ELR (cell line): Measurements from ENCODE around the gene CLK3.
"Not testable (repeated sequence)": the region's sequence is repeated elsewhere in the genome, so short reads cannot be mapped to it uniquely, and the experiment has no call there.

Experiments
- DNase-seq: peaks from one replicate; pipeline ENCODE4 v3.0.0-alpha.2; 2015; ENCODE audit warnings: low read depth

CLK3 gene

DNA sequence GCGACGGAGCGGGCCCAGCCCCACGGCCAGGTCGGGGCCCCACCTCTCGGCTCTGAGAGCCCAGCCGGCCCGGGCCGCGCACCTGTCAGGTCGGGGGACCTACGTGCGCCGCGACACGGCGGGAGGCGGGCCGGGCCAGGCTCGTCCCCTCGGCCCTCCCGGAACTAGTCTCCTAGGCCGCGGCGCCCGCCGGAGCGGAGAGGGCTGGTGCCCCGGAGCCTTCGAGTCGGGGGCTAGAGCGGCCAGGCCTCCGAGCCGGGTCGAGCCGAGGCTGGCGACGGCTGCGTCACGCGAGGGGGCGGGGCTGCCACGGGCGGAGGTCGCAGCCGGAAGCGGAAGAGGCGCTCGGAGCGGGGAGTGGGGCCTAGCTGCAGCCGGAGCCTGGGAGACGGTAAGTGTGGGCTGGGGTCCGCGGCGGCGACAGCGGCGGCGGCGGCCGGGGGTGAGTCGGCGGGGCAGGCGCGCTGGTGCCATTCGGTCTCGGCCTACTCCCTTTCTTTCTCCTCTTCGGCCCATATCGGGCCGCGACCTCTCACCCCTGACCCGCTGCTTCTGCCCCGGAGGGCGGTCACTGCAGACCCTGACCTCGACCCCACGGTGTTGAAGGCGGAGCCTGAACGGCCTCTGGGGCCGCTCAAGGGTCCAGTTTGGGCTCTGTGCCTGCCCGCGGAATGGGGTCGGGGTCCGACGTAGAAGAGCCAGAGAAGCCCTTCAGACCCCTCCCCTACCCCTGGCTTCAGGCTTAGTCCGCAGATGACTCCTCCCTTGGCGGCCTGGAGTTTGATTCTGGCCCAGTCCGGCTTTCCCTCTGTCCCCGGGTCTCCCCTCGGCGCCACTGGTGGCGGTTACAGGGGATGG, at the start of gene CLK3:
TSS of gene CLK3 (plus strand) at position 329 of the 858 bp plus-strand sequence. CDS start 3,361 bp downstream, outside the sequence.
- DNase-seq = peak; percentile 92

DNA sequence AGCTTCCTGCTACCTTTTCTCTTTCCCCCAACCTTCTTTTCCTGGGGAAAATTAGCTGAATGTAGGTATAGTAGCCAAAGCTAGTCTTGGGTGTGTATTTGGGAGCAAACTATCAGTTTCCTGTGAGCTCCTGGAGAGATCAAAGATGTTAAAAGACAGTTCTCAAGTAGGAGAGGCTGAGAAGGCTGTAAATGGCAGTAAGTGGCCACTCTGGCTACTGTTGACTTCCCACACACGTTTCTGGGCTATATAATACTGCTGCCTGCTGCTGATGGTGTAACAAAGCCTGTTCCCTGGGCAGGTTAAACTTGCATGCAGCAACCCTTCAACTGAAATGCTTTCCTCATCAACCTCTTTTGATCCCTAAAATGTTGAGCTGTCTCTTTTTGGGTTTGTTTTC, 47.0 kb upstream of the CLK3 start:
- no peak for DNase-seq

DNA sequence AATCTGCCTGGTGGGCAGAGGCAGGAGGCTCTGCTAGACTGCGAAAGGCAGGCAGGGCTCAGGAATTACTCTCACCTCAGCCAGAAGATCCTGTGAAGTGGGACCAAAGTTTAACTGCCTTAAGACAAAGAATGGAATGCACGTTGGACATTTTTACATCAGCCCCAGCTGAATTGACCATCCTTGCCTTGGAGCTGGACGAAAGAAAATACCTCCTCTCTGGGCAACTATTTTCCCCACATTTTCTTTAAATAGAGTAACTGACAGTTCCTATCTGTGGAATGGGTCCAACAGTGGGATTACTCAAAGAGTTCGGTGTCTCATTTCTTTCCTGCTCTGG, 45.9 kb upstream of the CLK3 start:
- DNase-seq = no peak

GRCh38 chr15:74571191-74571590, 44.4 kb upstream of the CLK3 start:
- no peak for DNase-seq

GRCh38 chr15:74573987-74574386, 41.6 kb upstream of the CLK3 start:
- DNase-seq = peak; percentile 71

DNA sequence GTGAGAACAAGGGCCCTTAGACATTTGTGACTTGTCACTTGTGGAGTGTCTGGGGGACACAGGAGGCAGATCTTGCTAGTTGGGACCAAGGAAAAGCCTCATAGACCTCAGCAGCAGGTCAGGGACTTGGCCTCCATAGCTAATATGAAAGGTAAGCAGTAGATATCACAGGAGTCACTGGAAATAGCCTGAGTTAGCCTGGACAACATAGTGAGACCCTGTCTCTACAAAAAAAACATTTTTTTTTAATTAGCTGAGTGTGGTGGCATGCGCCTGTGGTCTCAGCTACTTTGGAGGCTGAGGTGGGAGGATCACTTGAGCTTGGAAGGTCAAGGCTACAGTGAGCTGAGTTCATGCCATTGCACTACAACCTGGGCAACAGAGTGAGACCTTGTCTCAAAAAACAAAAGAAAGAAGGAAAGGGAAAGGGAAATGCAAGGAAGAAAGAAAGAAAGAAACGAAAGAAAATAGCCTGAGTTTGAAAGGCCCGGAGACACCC, 37.1 kb upstream of the CLK3 start:
- no peak for DNase-seq

GRCh38 chr15:74579001-74579400, 36.6 kb upstream of the CLK3 start:
- no peak for DNase-seq

DNA sequence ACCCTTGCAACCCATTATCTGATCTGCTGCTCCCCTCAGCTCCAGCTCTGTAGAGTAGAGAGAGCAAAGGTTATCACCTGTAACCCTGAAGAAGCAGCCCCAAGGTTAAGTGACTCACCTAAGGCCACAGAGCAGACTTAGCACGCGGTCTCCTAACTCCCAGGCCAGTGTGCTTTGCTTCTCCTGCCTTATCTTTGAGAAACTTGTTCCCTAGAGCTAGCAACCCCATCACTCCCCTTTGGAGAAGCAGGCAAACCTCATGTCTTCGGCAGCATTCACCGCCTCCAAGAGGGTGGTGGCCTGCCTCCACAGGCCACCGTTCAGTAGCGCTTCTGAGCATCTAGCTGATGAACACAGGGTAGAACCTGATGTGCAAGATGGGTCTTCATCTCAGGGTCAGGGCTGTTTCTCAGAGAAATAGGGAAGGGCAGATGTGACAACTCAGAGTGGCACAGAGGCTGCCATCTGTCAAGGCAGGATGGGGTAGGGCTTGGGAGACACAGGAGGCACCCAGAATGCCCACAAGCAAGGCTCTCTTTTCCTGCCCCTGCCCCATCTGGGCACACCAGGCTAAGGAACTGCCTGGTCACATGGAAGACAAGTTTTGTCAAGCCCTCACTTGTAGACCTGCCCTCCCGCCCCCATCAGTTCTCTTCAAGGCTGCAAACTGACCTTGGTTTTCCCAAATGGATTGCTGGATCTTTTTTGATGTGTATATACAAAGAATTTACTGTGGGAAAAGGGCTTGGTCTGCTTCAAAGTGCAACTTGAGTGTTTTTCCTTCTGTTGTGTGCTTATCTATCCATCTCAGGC, 34.9 kb upstream of the CLK3 start:
- DNase-seq = no peak

DNA sequence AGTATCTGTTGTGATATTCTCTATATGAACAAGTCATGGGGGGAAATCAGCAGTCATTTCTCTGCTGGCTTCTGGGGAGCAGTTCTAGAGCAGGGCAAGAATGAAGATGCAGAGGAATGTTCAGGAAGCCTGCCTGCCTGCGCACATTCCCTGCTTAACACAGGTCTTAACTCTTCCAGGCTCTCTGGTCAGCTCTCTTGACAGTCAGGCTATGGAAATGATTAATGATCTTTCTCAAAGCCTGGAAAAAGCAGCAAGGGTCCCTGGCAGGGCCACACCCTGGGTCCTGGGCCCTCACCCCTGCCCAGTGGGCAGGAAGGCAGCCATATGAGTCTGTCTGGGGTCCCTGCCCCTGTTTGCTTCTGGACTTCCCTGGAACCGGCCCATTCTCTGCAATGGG, 31.4 kb upstream of the CLK3 start:
- no peak for DNase-seq

DNA sequence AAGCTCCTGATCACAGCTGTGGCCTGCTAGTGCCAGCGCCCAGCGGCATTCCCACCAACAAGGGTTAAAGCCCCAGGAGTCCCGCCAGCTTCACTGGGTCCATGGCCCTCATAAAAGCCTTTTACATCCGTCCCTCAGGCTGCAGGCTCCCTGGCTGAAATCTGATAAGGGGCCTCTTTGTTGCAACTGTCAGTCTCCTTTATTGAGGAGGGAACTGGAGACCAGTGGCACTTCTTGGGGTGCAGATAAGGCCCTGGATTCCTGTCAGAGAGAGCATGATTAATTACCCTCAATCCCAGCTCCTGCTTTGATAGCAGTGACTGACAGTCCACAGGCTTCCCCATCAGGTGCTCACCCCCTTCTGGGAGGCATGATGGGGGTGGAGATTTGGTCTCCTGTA, 30.9 kb upstream of the CLK3 start:
- no peak for DNase-seq

DNA sequence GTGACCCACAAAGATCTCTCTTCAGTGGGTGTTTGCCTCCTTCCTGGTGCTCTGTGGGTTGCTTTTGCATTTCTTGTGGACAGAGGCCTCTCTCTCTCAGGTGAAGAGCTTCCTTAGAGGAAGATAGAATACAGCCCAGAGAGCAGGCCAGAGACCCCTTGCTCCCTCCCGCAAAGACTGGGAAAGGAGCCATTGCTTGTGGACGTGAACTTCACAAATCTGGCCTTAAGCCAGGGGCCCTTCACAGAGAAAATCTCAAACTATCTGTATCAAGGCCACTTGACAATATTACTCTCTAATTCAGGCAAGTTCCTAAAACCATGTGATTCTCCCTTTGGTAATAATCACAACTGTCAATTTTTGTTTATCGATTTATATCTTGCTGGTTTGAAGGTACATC, 30.4 kb upstream of the CLK3 start:
- no peak for DNase-seq

DNA sequence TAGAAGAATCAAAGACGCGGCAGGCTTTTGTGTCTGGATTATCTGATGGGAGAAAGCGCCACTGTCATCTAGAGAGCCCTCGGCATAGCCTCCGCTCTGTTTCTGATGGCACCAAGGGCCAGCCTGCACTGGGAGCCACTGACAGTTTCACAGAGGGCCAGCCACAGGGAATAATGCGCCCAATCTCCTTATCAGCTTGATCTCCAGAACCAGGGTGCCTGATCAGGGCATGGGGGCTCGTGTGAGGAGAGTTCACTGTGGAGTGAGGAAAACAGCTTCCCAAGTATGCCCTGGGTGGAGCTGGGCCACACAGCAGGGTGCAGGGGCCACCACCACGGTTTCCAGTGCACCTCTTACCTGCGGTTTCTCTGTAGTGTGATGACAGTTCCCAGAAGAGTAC, 29.8 kb upstream of the CLK3 start:
- no peak for DNase-seq

DNA sequence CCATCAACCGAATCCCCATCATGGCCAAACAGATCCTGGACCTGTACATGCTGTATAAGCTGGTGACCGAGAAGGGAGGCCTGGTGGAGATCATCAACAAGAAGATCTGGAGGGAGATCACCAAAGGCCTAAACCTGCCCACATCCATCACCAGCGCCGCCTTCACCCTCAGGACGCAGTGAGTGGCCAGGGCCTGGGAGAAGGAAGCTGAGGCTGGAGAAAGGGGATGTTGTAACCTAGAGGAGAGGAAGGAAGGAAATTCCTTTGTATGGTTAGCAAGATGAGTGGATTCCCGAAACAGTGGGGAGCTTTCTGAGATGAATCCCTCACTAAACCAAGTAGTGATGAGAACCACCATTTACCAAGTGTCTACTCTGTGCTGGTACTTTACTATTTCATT, 25.8 kb upstream of the CLK3 start:
- peak; percentile 19 for DNase-seq

DNA sequence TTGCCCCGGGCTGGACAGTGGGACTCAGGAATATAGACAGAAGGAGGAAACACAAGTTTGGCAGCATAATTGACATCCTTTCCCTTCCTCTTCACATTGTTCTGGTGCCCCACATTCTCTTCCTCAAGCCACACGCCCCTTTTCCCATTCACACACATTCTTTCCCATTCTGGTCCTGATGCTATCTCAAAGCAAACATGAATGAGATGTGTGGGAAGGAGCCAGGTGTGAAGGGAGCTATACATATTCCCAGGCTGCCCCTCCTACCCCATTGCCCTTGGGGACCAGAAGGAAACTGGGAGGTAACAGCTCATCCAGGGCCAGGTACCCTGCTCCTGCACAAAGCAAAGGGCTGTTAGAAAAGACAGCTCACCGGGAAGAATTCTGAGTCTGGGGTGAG, 23.4 kb upstream of the CLK3 start:
- DNase-seq = no peak

DNA sequence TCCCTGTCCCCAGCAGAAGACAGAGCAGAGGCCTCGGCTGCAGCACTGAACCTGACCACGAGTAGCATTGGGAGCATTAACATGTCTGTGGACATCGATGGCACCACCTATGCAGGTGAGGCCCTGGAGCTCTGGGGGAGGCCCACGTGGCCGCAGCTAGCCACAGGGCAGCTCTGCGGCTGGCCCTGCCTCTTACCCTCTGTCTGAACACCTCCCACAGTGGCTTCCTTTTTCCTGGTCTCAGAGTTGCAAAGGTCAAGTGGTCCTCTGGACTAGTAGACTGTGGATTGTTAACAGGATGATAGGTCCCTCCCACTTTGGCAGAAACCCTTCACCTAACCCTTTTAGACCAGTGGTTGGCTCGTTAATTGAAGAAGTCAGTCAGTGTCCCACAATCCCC, 22.5 kb upstream of the CLK3 start:
- no peak for DNase-seq

DNA sequence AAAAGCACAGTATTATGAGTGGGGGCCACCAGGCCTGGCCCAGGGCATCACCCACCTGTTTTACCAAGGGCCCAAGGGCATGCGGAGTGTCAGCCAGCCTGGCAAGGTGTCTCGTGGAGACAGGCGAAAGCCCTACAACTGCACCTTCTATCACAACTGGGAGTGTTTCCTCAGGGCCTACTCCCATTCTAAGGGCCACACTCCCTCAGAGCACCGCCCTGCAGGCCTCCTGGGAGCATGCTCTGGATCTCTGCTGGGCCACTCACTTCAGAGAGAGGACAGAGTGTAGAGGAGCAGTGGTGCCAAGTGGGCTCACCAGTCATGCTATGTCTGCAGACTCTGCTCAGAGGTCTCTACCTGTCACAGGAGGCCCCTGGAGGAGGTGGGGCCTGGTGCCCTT, 21.2 kb upstream of the CLK3 start:
- DNase-seq = no peak

GRCh38 chr15:74595271-74595670, 20.4 kb upstream of the CLK3 start:
- DNase-seq = no peak

DNA sequence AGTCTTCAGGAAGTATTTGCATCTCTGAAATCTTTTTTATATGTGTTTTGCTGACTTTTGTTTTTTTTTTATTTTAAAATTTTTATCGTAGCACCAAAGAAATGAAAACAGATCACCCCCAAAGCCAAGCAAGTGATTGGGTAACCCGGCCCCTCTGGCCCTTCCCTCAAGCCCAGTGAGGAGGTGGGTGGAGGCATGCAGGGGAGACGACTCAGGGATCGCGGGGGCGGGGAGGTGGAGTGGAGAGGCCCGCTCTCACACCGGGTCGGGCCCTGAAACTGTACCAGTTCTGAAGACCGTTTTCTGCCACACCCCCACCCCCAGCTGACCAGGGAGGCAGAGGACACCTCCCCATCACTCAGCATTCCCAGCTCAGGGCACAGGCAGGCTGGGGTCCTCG, 18.9 kb upstream of the CLK3 start:
- DNase-seq = not testable (repeated sequence)

- DNase-seq = not testable (repeated sequence)
Observed at GRCh38 chr15:74597146-74597705, 18.4 kb upstream of the CLK3 start.

DNA sequence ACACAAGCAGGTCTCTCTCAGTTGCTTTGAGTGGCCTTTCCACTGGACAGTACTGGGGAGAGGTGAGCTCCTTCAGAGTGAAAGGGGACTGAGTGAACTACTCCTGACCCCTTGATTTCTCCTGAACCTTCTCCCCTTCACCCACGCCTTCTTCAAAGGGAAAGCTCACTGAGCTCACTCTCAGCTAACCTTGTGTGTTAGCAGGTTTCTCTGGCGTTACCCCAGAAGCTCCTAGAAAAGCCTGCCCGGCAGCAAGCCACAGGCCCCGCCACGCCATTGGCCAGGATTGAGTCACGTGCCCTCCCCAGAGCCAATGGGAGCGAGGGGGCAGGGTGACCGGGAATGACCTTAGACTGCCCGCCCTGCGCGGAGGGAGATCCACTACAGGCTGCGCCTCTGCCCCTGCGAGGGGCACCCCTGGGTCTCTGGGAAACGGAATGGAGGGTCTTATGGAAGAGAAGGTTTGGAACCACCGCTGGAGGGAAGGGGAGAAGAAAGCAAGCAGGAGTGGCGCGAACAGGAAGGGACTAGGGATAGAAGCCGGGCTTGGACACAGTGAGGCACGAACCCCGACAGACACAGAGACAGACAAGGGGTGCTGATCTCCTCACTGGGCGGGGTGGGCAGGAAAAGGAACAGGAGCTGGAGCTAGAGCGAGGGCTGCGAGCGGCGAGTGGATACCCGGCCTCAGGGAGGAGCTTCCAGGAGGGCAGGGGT, 17.4 kb upstream of the CLK3 start:
- peak; percentile 91 for DNase-seq

DNA sequence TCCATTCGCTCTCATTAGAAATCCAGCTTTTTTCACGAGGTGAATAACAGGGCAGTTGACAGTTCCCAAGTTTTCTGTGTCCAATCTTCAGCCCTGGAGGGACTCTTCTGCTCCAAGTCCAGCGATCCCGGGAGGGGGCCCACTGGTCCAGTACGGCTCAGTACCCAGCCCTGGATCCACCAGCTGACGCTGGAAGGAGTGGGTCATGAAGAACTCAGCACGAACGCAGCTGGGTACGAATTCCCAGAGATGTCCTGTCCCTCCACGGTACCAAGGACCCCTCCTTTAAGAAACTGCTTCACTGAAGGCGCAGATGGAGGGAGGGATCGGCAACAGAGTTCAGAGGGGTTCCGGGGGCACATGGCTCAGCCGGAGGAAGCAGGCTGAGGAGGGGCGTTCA, 16.5 kb upstream of the CLK3 start:
- no peak for DNase-seq
